Neural cell (in vitro differentiated cells): Measurements from ENCODE around the gene STXBP1.

ENCODE experiments used
- EZH2 ChIP-seq: fragments of 200-600, 300-800 bp; shearing (Covaris generic), sonication (generic); IDR thresholded peaks from 2 replicates; pipeline ENCODE4 v1.6.1; 2014; ENCODE audit warnings: antibody characterized with exemption, low read length, borderline replicate concordance, mild to moderate bottlenecking; ENCODE audit not compliant: insufficient read depth, poor library complexity, severe bottlenecking
- MXI1 ChIP-seq: fragments of 450-650 bp; conservative IDR thresholded peaks from 2 replicates; pipeline ENCODE4 v1.6.1; 2014; ENCODE audit warnings: antibody characterized with exemption, mild to moderate bottlenecking; ENCODE audit not compliant: poor library complexity, severe bottlenecking
- POLR2AphosphoS5 ChIP-seq: IDR thresholded peaks from 2 replicates; pipeline ENCODE4 v1.6.1; 2012
- RAD21 ChIP-seq: fragments of 450-650 bp; conservative IDR thresholded peaks from 2 replicates; pipeline ENCODE4 v1.6.1; 2014; ENCODE audit warnings: antibody characterized with exemption, mild to moderate bottlenecking, moderate library complexity
- SMC3 ChIP-seq: fragments of 450-650 bp; conservative IDR thresholded peaks from 2 replicates; pipeline ENCODE4 v1.6.1; 2014; ENCODE audit warnings: antibody characterized with exemption, mild to moderate bottlenecking, moderate library complexity; ENCODE audit not compliant: poor library complexity
- TF ChIP-seq, protein P1 (sequence below): fragments of 450-650 bp; IDR thresholded peaks from 2 replicates; pipeline ENCODE4 v1.5.1; 2014; ENCODE audit warnings: antibody characterized with exemption, mild to moderate bottlenecking, moderate library complexity; ENCODE audit not compliant: poor library complexity, severe bottlenecking
- TF ChIP-seq, protein P2 (sequence below): IDR thresholded peaks from 2 replicates; pipeline ENCODE4 v1.6.1; 2012; ENCODE audit warnings: borderline replicate concordance

DNA sequence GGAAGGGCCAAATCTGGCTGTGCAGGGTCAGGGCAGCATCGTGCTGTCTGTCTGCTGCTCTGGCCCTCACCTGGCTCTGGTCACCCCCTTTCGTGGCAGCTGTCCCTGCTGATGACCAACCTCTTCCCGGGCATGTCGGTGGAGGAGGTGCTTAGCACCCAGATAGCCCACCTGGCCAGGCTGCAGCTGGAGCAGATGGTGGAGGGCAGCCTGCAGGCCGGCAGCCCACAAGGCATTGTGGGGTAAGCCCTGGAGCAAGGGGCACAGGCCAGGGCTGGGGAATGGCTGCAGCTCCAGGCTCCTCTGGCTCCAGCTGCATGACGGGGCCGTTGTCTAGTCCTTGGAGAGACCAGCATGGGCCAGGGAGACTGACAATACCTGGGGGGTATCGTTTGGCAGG is 114.8 kb downstream of the STXBP1 start:
- TF ChIP-seq, protein P1, sequence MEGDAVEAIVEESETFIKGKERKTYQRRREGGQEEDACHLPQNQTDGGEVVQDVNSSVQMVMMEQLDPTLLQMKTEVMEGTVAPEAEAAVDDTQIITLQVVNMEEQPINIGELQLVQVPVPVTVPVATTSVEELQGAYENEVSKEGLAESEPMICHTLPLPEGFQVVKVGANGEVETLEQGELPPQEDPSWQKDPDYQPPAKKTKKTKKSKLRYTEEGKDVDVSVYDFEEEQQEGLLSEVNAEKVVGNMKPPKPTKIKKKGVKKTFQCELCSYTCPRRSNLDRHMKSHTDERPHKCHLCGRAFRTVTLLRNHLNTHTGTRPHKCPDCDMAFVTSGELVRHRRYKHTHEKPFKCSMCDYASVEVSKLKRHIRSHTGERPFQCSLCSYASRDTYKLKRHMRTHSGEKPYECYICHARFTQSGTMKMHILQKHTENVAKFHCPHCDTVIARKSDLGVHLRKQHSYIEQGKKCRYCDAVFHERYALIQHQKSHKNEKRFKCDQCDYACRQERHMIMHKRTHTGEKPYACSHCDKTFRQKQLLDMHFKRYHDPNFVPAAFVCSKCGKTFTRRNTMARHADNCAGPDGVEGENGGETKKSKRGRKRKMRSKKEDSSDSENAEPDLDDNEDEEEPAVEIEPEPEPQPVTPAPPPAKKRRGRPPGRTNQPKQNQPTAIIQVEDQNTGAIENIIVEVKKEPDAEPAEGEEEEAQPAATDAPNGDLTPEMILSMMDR: no peak
- TF ChIP-seq POLR2AphosphoS5: no peak
- no peak for TF ChIP-seq MXI1
- TF ChIP-seq, protein P2, sequence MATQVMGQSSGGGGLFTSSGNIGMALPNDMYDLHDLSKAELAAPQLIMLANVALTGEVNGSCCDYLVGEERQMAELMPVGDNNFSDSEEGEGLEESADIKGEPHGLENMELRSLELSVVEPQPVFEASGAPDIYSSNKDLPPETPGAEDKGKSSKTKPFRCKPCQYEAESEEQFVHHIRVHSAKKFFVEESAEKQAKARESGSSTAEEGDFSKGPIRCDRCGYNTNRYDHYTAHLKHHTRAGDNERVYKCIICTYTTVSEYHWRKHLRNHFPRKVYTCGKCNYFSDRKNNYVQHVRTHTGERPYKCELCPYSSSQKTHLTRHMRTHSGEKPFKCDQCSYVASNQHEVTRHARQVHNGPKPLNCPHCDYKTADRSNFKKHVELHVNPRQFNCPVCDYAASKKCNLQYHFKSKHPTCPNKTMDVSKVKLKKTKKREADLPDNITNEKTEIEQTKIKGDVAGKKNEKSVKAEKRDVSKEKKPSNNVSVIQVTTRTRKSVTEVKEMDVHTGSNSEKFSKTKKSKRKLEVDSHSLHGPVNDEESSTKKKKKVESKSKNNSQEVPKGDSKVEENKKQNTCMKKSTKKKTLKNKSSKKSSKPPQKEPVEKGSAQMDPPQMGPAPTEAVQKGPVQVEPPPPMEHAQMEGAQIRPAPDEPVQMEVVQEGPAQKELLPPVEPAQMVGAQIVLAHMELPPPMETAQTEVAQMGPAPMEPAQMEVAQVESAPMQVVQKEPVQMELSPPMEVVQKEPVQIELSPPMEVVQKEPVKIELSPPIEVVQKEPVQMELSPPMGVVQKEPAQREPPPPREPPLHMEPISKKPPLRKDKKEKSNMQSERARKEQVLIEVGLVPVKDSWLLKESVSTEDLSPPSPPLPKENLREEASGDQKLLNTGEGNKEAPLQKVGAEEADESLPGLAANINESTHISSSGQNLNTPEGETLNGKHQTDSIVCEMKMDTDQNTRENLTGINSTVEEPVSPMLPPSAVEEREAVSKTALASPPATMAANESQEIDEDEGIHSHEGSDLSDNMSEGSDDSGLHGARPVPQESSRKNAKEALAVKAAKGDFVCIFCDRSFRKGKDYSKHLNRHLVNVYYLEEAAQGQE: no peak
- no peak for TF ChIP-seq RAD21
- no peak for TF ChIP-seq SMC3
- TF ChIP-seq EZH2: no peak
